GM06990 (cell line): ENCODE data around the gene CPVL.

ENCODE experiments used
- DNase-seq: peaks from one replicate; pipeline ENCODE4 v3.0.0-alpha.2; 2011; ENCODE audit not compliant: insufficient read length; ENCODE audit errors: extremely low read depth
- H3K27me3 ChIP-seq: replicated peaks from 2 replicates; pipeline ENCODE4 v1.6.0; 2011; ENCODE audit warnings: low read length; ENCODE audit not compliant: control insufficient read depth, insufficient read depth
- H3K36me3 ChIP-seq: 2 replicates; pipeline ENCODE4 v1.5.1; 2011; ENCODE audit warnings: low read length; ENCODE audit not compliant: control insufficient read depth, insufficient read depth
- H3K4me3 ChIP-seq: replicated peaks from 2 replicates; pipeline ENCODE4 v1.5.1; 2011; ENCODE audit warnings: low read depth, mild to moderate bottlenecking, control low read depth, low read length
- TF ChIP-seq, protein P1 (sequence below): IDR thresholded peaks from 2 replicates; pipeline ENCODE4 v1.5.1; 2011; ENCODE audit warnings: low read length, control low read depth, mild to moderate bottlenecking, inconsistent platforms; ENCODE audit not compliant: insufficient read depth, poor library complexity, severe bottlenecking

Gene CPVL

DNA sequence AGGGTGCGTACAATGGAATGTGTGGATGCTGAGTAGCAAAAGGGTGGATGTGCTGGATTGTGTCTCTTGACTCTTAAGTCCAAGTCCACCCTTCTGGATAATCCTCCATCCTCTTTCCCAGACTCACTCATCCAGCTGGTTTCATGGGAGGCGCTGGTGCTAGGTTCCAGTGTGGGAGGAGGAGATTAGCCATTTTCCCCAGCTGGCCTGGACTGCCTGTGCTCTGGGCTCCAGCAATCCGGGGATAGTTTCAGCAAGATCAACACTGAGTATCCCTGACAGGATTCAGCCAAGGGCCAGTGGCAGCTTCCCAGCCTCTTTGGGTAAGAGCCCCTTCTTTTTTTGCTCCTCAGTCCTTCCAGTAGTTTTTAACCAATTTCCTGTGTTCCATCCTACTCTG, 166.6 kb downstream of the CPVL start:
- TF ChIP-seq, protein P1, sequence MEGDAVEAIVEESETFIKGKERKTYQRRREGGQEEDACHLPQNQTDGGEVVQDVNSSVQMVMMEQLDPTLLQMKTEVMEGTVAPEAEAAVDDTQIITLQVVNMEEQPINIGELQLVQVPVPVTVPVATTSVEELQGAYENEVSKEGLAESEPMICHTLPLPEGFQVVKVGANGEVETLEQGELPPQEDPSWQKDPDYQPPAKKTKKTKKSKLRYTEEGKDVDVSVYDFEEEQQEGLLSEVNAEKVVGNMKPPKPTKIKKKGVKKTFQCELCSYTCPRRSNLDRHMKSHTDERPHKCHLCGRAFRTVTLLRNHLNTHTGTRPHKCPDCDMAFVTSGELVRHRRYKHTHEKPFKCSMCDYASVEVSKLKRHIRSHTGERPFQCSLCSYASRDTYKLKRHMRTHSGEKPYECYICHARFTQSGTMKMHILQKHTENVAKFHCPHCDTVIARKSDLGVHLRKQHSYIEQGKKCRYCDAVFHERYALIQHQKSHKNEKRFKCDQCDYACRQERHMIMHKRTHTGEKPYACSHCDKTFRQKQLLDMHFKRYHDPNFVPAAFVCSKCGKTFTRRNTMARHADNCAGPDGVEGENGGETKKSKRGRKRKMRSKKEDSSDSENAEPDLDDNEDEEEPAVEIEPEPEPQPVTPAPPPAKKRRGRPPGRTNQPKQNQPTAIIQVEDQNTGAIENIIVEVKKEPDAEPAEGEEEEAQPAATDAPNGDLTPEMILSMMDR: no peak

DNA sequence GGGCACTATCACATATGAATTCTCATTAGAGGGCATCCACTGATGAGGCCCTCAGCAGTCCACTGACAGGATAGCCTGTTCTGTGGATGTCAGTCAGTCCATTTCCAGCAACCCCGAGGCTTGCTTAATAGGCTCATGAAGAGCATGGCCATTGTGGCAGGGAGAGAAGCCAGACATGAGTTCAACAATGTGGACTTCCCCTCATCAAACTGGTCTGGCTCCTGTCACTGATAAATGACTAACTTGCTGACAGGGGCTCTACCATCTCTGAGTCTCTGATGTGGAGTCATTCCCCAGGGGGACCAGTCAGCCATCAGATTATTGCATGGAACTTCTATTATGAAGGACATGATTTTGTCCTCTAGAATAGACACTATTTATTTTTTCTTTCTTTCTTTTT, 168.5 kb downstream of the CPVL start:
- H3K36me3 ChIP-seq: no peaks in the 10 kb centered on the region
- no peaks in the 10 kb centered on the region; the same call in none of the 2 replicates for H3K27me3 ChIP-seq
- TF ChIP-seq, protein P1: no peak
- no peak overlapping the region for H3K4me3 ChIP-seq
- DNase-seq: no peak

More for the DNA sequence above, 166.6 kb downstream of the CPVL start:
- no peak for DNase-seq
- H3K27me3 ChIP-seq: no peaks in the 10 kb centered on the region; the same call in none of the 2 replicates
- no peak overlapping the region for H3K4me3 ChIP-seq
- no peaks in the 10 kb centered on the region for H3K36me3 ChIP-seq

DNA sequence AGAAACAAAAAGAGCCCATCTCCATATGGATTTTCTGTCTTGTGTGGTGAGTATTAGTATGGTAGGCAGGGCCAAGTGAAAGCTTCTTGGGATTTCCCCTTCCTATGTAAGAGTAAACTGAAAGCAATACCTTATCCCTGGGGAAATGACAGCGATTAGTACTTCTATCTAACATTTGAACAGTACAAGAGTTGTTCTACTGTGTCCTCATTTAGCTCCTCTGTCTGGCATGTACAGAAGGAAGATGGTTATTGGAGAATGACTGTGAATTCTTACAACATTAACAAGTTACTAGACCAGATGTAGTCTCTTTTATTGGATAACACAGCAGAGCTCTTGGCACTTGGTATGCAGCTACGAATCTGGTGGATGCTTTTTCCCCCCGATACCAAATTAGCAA, 170.3 kb downstream of the CPVL start:
- H3K27me3 ChIP-seq: no peaks in the 10 kb centered on the region; the same call in none of the 2 replicates
- TF ChIP-seq, protein P1: no peak
- no peak overlapping the region for H3K4me3 ChIP-seq
- no peak for DNase-seq
- no peaks in the 10 kb centered on the region for H3K36me3 ChIP-seq

DNA sequence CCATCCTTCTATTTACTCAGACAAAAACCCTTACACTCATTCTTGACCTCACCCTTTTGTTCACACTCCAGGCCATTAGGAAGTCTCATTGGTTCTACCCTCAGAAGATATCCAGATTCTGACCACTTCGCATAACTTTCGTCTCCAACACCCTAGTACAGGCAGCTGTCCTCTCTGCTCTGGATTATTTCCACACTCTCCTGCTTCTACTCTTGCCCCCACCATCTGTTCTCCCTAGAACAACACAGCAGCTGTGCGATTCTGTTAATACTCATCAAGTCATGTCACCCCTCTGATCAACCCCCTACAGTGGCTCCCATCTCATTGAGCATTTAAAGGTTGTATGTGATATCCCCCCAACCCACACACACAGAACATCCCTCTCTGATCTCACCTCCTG, 172.7 kb downstream of the CPVL start:
- DNase-seq: no peak
- TF ChIP-seq, protein P1: no peak
- Histone ChIP-seq H3K4me3 (no peak overlapping the region), H3K27me3 (no peaks in the 10 kb centered on the region; the same call in 1 of the 2 replicates), H3K36me3 (no peaks in the 10 kb centered on the region)

DNA sequence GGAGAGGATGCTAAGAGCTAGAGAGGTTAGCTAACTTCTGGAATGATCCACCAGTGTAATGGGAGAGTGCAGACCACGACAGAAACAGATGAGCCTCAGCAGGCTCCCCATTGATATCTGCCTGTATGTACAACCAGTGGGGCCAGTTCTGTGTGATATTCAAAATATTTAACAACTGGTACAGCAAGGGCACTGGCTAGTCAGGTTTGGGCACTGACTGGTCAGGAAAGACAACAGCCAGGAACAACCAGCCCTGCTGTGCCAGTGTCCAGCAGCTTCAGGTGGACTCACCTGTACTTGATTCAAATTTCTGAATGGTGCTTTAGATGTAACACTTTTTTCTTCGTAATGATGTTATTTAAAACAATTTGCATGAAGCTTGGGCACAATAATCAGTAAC, 182.3 kb downstream of the CPVL start:
- H3K27me3 ChIP-seq: no peaks in the 10 kb centered on the region
- TF ChIP-seq, protein P1: no peak
- no peak overlapping the region for H3K4me3 ChIP-seq
- no peak for DNase-seq
- no peaks in the 10 kb centered on the region for H3K36me3 ChIP-seq

DNA sequence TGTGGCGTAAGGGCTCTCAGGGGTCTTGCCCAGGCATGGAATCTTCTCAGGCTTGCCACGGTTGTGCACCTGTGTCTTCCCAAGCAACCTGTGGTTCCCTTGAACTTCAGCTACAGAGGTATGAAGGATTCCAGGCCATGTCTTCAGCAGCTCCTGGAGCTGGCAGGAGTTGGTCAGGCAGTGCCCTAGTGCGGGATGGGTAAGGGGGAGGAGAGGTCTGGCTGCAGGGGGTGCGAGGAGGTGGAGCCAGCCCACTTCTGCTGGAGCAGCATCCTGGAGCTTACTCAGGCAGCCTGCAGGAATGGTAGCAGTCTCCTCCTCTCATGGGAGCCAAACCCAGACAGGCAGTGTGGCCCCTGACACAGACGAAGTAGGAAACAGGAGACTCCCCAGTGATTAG, 184.4 kb downstream of the CPVL start:
- Histone ChIP-seq H3K4me3 (no peak overlapping the region), H3K36me3 (no peaks in the 10 kb centered on the region), H3K27me3 (no peaks in the 10 kb centered on the region)
- DNase-seq: no peak
- TF ChIP-seq, protein P1: no peak
